ENCODE results near the gene KRT13. TPM values are rescaled to one million over a fixed set of nuclear protein-coding genes. Genes with fewer than 3 reads are reported as not detected.

The KRT13 gene
- total RNA-seq, 1 experiment from 2014 or later, result 606 TPM

DNA sequence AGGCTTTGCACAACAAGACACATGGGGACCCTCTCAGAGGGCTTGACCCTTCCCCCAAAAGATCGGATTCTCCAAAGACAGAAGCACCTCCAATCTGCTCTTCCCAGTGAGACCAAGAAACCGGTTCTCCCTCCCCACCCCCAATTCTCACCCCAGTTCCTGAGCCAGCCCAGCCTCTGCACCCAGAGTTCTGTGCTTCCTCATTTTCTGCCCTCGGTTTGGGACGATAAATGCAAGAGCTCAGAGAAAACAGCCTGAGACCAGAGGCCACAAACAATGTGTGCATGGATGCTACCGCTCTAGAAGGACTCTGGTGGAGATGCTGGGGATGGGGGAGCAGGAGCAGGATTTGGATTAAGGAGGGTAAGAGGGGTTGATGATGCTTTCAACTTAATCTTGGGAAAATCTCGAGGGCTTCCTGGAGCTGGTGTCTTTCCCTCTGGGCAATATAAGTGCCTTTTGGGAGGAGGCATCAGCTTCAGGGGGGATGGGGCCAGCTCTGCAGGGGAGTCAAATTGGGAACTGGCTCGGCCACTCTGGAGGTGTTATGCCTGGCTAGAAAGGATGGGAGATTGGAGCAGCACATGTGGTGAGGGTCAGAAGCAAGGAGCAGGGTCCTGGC lies 7.2 kb upstream of the KRT13 start:
- POLR2A ChIA-PET (ENCODE audit: unreplicated experiment), result no interaction called here
- intact Hi-C loops (cut with micrococcal nuclease; ENCODE audit: unreplicated experiment), result no loop called here

GRCh38 chr17:41511716-41512115 lies 6.3 kb upstream of the KRT13 start:
- no peak overlapping the region for H3K4me2 ChIP-seq
- peaks cover 48% of the 10 kb centered on the region for H3K4me1 ChIP-seq (replicated peaks; ENCODE audit: insufficient read depth)
- no peak for DNase-seq
- H3K9me3 ChIP-seq (ENCODE audit: insufficient read depth, low read depth), result no peaks in the 10 kb centered on the region
- no peaks in the 10 kb centered on the region; the same call in 1 of the 2 replicates for H3K36me3 ChIP-seq (ENCODE audit: low read depth)
- H3K4me3 ChIP-seq, result no peak overlapping the region
- H3K9me2 ChIP-seq (ENCODE audit: insufficient read depth), result no peaks in the 10 kb centered on the region
- TF ChIP-seq EZH2 (IDR thresholded peaks at IDR 0.05; ENCODE audit: low read depth), result no peak
- TF ChIP-seq, protein P1, sequence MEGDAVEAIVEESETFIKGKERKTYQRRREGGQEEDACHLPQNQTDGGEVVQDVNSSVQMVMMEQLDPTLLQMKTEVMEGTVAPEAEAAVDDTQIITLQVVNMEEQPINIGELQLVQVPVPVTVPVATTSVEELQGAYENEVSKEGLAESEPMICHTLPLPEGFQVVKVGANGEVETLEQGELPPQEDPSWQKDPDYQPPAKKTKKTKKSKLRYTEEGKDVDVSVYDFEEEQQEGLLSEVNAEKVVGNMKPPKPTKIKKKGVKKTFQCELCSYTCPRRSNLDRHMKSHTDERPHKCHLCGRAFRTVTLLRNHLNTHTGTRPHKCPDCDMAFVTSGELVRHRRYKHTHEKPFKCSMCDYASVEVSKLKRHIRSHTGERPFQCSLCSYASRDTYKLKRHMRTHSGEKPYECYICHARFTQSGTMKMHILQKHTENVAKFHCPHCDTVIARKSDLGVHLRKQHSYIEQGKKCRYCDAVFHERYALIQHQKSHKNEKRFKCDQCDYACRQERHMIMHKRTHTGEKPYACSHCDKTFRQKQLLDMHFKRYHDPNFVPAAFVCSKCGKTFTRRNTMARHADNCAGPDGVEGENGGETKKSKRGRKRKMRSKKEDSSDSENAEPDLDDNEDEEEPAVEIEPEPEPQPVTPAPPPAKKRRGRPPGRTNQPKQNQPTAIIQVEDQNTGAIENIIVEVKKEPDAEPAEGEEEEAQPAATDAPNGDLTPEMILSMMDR (conservative IDR thresholded peaks at IDR 0.05), result no peak
- no peak overlapping the region for H2AFZ ChIP-seq
- no peaks in the 10 kb centered on the region for H3K27me3 ChIP-seq (ENCODE audit: insufficient read depth, low read depth)
- BruUV-seq (replicated peaks), result no TSS peak
- no peaks in the 10 kb centered on the region; the same call in 1 of the 2 replicates for H3K79me2 ChIP-seq (ENCODE audit: low read depth)
- ChIA-PET CTCF (no interaction called here), POLR2A (ENCODE audit: unreplicated experiment) (no interaction called here)
- no peaks in the 10 kb centered on the region for H4K20me1 ChIP-seq (ENCODE audit: insufficient read depth)
- H3F3A ChIP-seq (ENCODE audit: insufficient read depth, low read depth), result peaks cover 42% of the 10 kb centered on the region
- H3K27ac ChIP-seq, result no peak overlapping the region
- intact Hi-C loops (cut with micrococcal nuclease; ENCODE audit: unreplicated experiment), result no loop called here

More for the DNA sequence above, 7.2 kb upstream of the KRT13 start:
- Histone ChIP-seq H3K9me2 (ENCODE audit: insufficient read depth) (no peaks in the 10 kb centered on the region), H3K27ac (no peak overlapping the region), H3K9me3 (ENCODE audit: insufficient read depth, low read depth) (no peaks in the 10 kb centered on the region), H3K36me3 (ENCODE audit: low read depth) (no peaks in the 10 kb centered on the region; the same call in 1 of the 2 replicates), H2AFZ (no peak overlapping the region), H3F3A (ENCODE audit: insufficient read depth, low read depth) (peaks cover 32% of the 10 kb centered on the region), H3K4me1 (replicated peaks; ENCODE audit: insufficient read depth) (peaks cover 48% of the 10 kb centered on the region), H3K4me3 (no peak overlapping the region), H3K27me3 (ENCODE audit: insufficient read depth, low read depth) (no peaks in the 10 kb centered on the region), H3K4me2 (no peak overlapping the region), H3K79me2 (ENCODE audit: low read depth) (peaks cover 6% of the 10 kb centered on the region; the same call in 1 of the 2 replicates), H4K20me1 (ENCODE audit: insufficient read depth) (no peaks in the 10 kb centered on the region)
- DNase-seq, result no peak
- CTCF ChIA-PET, result no interaction called here
- TF ChIP-seq EZH2 (IDR thresholded peaks at IDR 0.05; ENCODE audit: low read depth), result no peak
- TF ChIP-seq, protein P1 (conservative IDR thresholded peaks at IDR 0.05), result no peak
- no TSS peak for BruUV-seq (replicated peaks)

DNA sequence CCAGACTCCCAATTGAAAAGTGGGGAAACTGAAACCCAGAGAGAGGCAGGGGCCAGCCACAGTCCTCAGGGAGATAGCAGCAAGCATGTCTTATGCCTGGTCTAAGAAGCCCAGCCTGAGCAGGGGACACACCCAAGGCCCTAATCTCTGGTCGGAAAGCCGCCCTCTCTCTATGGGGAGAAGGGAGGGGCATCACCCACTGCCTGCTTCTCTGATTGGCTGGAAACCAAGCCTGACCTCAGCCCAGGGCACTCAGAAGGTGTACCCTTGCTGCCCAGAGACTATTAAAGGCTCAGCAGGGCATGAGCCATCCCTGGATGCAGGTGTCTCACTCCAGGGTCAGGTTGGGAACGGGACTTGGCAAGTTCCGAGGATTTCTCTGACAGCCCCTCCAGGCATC lies 5.7 kb upstream of the KRT13 start:
- Histone ChIP-seq H3K27ac (no peak overlapping the region), H3K27me3 (ENCODE audit: insufficient read depth, low read depth) (no peaks in the 10 kb centered on the region), H2AFZ (no peak overlapping the region), H3K9me3 (ENCODE audit: insufficient read depth, low read depth) (no peaks in the 10 kb centered on the region), H3K79me2 (ENCODE audit: low read depth) (no peaks in the 10 kb centered on the region; the same call in 1 of the 2 replicates), H3K9me2 (ENCODE audit: insufficient read depth) (no peaks in the 10 kb centered on the region), H3K36me3 (ENCODE audit: low read depth) (no peaks in the 10 kb centered on the region; the same call in 1 of the 2 replicates), H4K20me1 (ENCODE audit: insufficient read depth) (no peaks in the 10 kb centered on the region), H3K4me2 (no peak overlapping the region), H3K4me1 (replicated peaks; ENCODE audit: insufficient read depth) (peaks cover 53% of the 10 kb centered on the region), H3K4me3 (no peak overlapping the region), H3F3A (ENCODE audit: insufficient read depth, low read depth) (peaks cover 48% of the 10 kb centered on the region)
- intact Hi-C loops (cut with micrococcal nuclease; ENCODE audit: unreplicated experiment), result no loop called here
- BruUV-seq (replicated peaks), result no TSS peak
- POLR2A ChIA-PET (ENCODE audit: unreplicated experiment), result interaction anchor here (0.7 kb wide), 1 partner anchor 421 kb away, joined by 4 read pairs; no protein-coding TSS in a partner anchor
- DNase-seq, result no peak
- TF ChIP-seq, protein P1 (conservative IDR thresholded peaks at IDR 0.05), result no peak
- TF ChIP-seq EZH2 (IDR thresholded peaks at IDR 0.05; ENCODE audit: low read depth), result no peak
- CTCF ChIA-PET, result no interaction called here
